WI38 (cell line): ENCODE measurements around the gene PA2G4.

Source experiments
- H3K4me3 ChIP-seq: 2 replicates; pipeline ENCODE4 v1.5.1; 2011; ENCODE audit warnings: low read depth, mild to moderate bottlenecking, control low read depth, low read length
- CTCF ChIP-seq: IDR thresholded peaks from 2 replicates; pipeline ENCODE4 v1.5.1; 2012; ENCODE audit warnings: low read depth, mild to moderate bottlenecking, control low read depth, low read length

The PA2G4 gene

GRCh38 chr12:56137853-56138571 is 33.7 kb downstream of the PA2G4 start:
- no peak overlapping the region for H3K4me3 ChIP-seq
- no peak for TF ChIP-seq CTCF

DNA sequence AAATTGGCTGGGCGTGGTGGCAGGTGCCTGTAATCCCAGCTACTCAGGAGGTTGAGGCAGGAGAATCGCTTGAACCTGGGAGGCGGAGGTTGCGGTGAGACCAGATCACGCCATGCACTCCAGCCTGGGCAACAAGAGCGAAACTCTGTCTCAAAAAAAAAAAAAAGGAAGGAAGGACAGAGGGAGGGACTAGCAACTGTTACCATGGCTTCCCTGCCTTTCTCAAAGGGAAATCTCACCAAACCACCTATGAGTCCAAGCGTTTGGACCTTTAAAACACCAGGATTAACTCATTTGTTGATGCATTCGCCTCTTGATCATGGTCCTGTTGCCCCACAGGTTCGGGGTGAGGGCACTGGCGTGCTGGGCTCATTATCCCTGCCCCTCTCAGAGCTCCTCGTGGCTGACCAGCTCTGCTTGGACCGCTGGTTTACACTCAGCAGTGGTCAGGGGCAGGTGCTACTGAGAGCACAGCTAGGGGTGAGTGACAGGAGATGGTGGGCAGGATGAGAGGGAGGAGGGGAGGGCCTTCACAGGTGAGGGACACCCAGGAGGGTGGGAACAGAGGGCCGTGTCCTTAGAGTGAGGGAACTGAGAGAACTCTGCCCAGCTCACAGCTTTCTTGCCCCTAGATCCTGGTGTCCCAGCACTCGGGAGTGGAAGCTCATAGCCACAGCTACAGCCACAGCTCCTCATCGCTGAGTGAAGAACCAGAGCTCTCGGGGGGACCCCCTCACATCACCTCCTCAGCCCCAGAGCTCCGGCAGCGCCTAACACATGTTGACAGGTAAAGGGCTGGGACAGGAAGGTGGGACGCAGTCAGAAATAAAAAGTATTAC is 37.8 kb downstream of the PA2G4 start:
- no peak overlapping the region for H3K4me3 ChIP-seq
- no peak for TF ChIP-seq CTCF

GRCh38 chr12:56143217-56143616 is 38.9 kb downstream of the PA2G4 start:
- no peak for TF ChIP-seq CTCF
- no peak overlapping the region for H3K4me3 ChIP-seq

- H3K4me3 ChIP-seq: no peak overlapping the region
- no peak for TF ChIP-seq CTCF
Observed at GRCh38 chr12:56143870-56144269, 39.5 kb downstream of the PA2G4 start.

DNA sequence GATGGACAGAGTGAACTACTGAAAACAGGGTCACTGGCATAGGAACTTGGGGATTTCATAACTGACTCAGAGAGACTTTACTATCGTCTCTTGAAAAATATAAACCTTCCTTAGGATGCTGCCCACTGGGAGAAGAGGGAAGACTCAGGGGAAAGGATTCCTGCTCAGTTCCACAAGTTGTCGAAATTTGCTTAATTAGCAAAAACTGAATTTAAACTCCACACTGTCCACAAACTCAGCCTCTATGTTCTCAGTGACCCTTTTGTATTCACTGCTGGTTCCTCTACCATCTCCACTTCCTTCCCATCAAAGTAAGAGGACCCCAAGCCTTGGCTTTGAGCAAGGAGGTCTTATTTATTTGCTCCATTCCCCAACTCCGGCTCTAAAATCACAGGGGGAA is 40.9 kb downstream of the PA2G4 start:
- no peak overlapping the region for H3K4me3 ChIP-seq
- TF ChIP-seq CTCF: no peak

DNA sequence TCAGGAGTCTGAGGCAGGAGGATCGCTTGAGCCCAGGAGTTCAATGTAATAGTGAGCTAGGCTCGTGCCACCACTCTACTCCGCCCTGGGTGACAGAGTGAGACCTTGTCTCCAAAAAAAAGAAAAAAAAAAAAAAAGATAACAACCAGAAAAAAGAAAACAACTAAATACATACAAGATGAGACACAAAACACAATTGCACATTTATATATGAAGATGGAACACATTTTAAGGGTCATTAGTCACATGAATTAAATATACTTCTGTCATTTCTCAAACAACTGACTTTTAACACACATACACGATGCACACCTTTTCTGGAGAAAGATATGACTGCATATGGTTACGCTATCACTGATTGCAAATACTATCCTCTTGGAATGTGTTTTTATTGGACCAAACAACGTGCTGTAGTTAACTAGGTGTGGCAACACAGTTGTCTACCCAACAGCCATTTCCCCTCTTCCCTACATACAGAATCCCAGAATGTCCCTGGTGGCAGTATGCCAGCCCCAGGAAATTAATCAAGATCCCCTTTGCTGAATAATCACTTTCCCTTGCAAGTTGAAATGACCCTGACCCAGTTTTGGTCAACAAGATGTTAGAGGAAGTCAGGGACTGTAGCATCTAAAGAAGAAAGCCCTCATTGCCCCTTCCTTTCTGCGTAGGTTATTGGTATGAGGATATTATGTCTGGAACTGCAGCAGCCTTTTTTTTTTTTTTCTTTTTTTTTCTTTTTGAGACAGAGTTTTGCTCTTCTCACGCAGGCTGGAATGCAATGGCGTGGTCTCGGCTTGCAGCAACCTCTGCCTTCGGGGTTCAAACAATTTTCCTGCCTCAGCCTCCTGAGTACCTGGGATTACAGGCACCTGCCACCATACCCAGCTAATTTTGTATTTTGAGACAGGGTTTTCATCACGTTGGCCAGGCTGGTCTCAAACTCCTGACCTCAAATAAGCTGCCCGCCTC is 42.4 kb downstream of the PA2G4 start:
- TF ChIP-seq CTCF: no peak
- no peak overlapping the region for H3K4me3 ChIP-seq
